ENCODE measurements around the gene COL2A1. TPM values are rescaled to one million over a fixed set of nuclear protein-coding genes. Genes with fewer than 3 reads are reported as not detected.

Gene COL2A1
- polyA plus RNA-seq: 10 to 100 TPM in 1 of 4 donors, under 1 TPM in 1, not detected in 2; 0.19 to 65.7 TPM
- long read RNA-seq, donor 1, full-length matches to known transcripts: 2 of 7 reads
- long read RNA-seq, donor 1, partial matches to known transcripts: 5 of 7 reads
- long read RNA-seq, donor 1, other reads (novel, unspliced or antisense): 0 of 7 reads
- long read RNA-seq, donor 2: 0 reads
- long read RNA-seq, donor 3: 0 reads
- long read RNA-seq, donor 4: 0 reads
- long read RNA-seq, donor 5, partial matches to known transcripts: 0 of 1 reads
- long read RNA-seq, donor 5, other reads (novel, unspliced or antisense): 0 of 1 reads
- long read RNA-seq, donor 6: 0 reads
- long read RNA-seq, donor 7: 0 reads
- long read RNA-seq, donor 8, full-length matches to known transcripts: 2 of 2 reads
- long read RNA-seq, donor 8, partial matches to known transcripts: 0 of 2 reads
- long read RNA-seq, donor 8, other reads (novel, unspliced or antisense): 0 of 2 reads
- long read RNA-seq, donor 9: 0 reads
- long read RNA-seq, donor 10, partial matches to known transcripts: 10 of 11 reads
- long read RNA-seq, donor 10, other reads (novel, unspliced or antisense): 0 of 11 reads

GRCh38 chr12:48004053-48004941, at the start of gene COL2A1:
TSS of gene COL2A1 (minus strand) at chr12:48004476. CDS start at chr12:48004321, 155 bp downstream.
- no peaks in the 10 kb centered on the region for H3K9me3 ChIP-seq (ENCODE audit: control insufficient read depth in 2 of 2, insufficient read depth in 1 of 2, low read depth in 1 of 2, low read length in 1 of 2)
- FAIRE-seq (no peak), DNase-seq (peak in 1 of 2 donors; percentile 62)
- WGBS, 3 donors: 2 to 4% (median 2%) methylated on average over 56 to 83 of the region's 83 CpGs
- H3K4me3 ChIP-seq (ENCODE audit: low read depth in 1 of 3, low read length in 3 of 3): peak within 1 kb of the TSS in 2 of 3 donors; percentile 22 to 33
- no peak within 1 kb of the TSS for H3K27ac ChIP-seq (ENCODE audit: low read depth in 1 of 3, low read length in 2 of 3)
- H3K27me3 ChIP-seq (ENCODE audit: control insufficient read depth in 3 of 3, insufficient read depth in 3 of 3, low read length in 3 of 3): peaks cover 19 to 63% (median 26%) of the 10 kb centered on the region in 3 donors
- H3K36me3 ChIP-seq (ENCODE audit: control insufficient read depth in 3 of 3, insufficient read depth in 2 of 3, low read depth in 1 of 3, low read length in 3 of 3): no peaks in the 10 kb centered on the region
- H3K4me1 ChIP-seq (ENCODE audit: control insufficient read depth in 3 of 3, insufficient read depth in 2 of 3, low read depth in 1 of 3, low read length in 2 of 3): peaks cover 2 to 42% (median 10%) of the 10 kb centered on the region in 3 donors

GRCh38 chr12:48053883-48054282, 49.6 kb upstream of the COL2A1 start:
- DNase-seq: no peak
- FAIRE-seq: no peak

GRCh38 chr12:48053122-48053521, 48.8 kb upstream of the COL2A1 start:
- no peaks in the 10 kb centered on the region for H3K9me3 ChIP-seq (ENCODE audit: control insufficient read depth in 2 of 2, insufficient read depth in 1 of 2, low read depth in 1 of 2, low read length in 1 of 2)
- H3K4me3 ChIP-seq (ENCODE audit: low read depth in 1 of 3, low read length in 3 of 3): no peak overlapping the region
- H3K4me1 ChIP-seq (ENCODE audit: control insufficient read depth in 3 of 3, insufficient read depth in 2 of 3, low read depth in 1 of 3, low read length in 2 of 3): peaks cover 0 to 3% (median 0%) of the 10 kb centered on the region in 3 donors
- H3K36me3 ChIP-seq (ENCODE audit: control insufficient read depth in 3 of 3, insufficient read depth in 2 of 3, low read depth in 1 of 3, low read length in 3 of 3): peaks cover 0 to 13% (median 6%) of the 10 kb centered on the region in 3 donors
- DNase-seq (no peak), FAIRE-seq (no peak)
- no peak overlapping the region for H3K27ac ChIP-seq (ENCODE audit: low read depth in 1 of 3, low read length in 2 of 3)
- WGBS, 3 donors: 95 to 97% (median 95%) methylated on average over 3 of the region's 3 CpGs
- H3K27me3 ChIP-seq (ENCODE audit: control insufficient read depth in 3 of 3, insufficient read depth in 3 of 3, low read length in 3 of 3): no peaks in the 10 kb centered on the region

More at GRCh38 chr12:48053883-48054282, 49.6 kb upstream of the COL2A1 start:
- Histone ChIP-seq H3K27ac (ENCODE audit: low read depth in 1 of 3, low read length in 2 of 3) (no peak overlapping the region), H3K4me3 (ENCODE audit: low read depth in 1 of 3, low read length in 3 of 3) (no peak overlapping the region), H3K4me1 (ENCODE audit: control insufficient read depth in 3 of 3, insufficient read depth in 2 of 3, low read depth in 1 of 3, low read length in 2 of 3) (peaks cover 0 to 1% (median 0%) of the 10 kb centered on the region in 3 donors), H3K27me3 (ENCODE audit: control insufficient read depth in 3 of 3, insufficient read depth in 3 of 3, low read length in 3 of 3) (no peaks in the 10 kb centered on the region), H3K9me3 (ENCODE audit: control insufficient read depth in 2 of 2, insufficient read depth in 1 of 2, low read depth in 1 of 2, low read length in 1 of 2) (no peaks in the 10 kb centered on the region), H3K36me3 (ENCODE audit: control insufficient read depth in 3 of 3, insufficient read depth in 2 of 3, low read depth in 1 of 3, low read length in 3 of 3) (peaks cover 0 to 13% (median 5%) of the 10 kb centered on the region in 3 donors)
- 94 to 96% (median 96%) methylated on average over 4 of the region's 4 CpGs for WGBS, 3 donors

GRCh38 chr12:48051681-48052080, 47.4 kb upstream of the COL2A1 start:
- Histone ChIP-seq H3K36me3 (ENCODE audit: control insufficient read depth in 3 of 3, insufficient read depth in 2 of 3, low read depth in 1 of 3, low read length in 3 of 3) (peaks cover 2 to 11% (median 10%) of the 10 kb centered on the region in 3 donors), H3K4me3 (ENCODE audit: low read depth in 1 of 3, low read length in 3 of 3) (no peak overlapping the region), H3K27me3 (ENCODE audit: control insufficient read depth in 3 of 3, insufficient read depth in 3 of 3, low read length in 3 of 3) (no peaks in the 10 kb centered on the region), H3K4me1 (ENCODE audit: control insufficient read depth in 3 of 3, insufficient read depth in 2 of 3, low read depth in 1 of 3, low read length in 2 of 3) (peaks cover 0 to 13% (median 0%) of the 10 kb centered on the region in 3 donors), H3K9me3 (ENCODE audit: control insufficient read depth in 2 of 2, insufficient read depth in 1 of 2, low read depth in 1 of 2, low read length in 1 of 2) (no peaks in the 10 kb centered on the region), H3K27ac (ENCODE audit: low read depth in 1 of 3, low read length in 2 of 3) (no peak overlapping the region)
- FAIRE-seq (no peak), DNase-seq (no peak)
- WGBS, 3 donors: 97% methylated on average over 2 of the region's 2 CpGs

GRCh38 chr12:48050174-48050573, 45.9 kb upstream of the COL2A1 start:
- H3K27me3 ChIP-seq (ENCODE audit: control insufficient read depth in 3 of 3, insufficient read depth in 3 of 3, low read length in 3 of 3): no peaks in the 10 kb centered on the region
- no peak overlapping the region for H3K4me3 ChIP-seq (ENCODE audit: low read depth in 1 of 3, low read length in 3 of 3)
- no peak overlapping the region for H3K27ac ChIP-seq (ENCODE audit: low read depth in 1 of 3, low read length in 2 of 3)
- DNase-seq (no peak), FAIRE-seq (no peak)
- 94 to 98% (median 98%) methylated on average over 6 of the region's 6 CpGs for WGBS, 3 donors
- peaks cover 0 to 23% (median 0%) of the 10 kb centered on the region in 3 donors for H3K4me1 ChIP-seq (ENCODE audit: control insufficient read depth in 3 of 3, insufficient read depth in 2 of 3, low read depth in 1 of 3, low read length in 2 of 3)
- no peaks in the 10 kb centered on the region for H3K9me3 ChIP-seq (ENCODE audit: control insufficient read depth in 2 of 2, insufficient read depth in 1 of 2, low read depth in 1 of 2, low read length in 1 of 2)
- H3K36me3 ChIP-seq (ENCODE audit: control insufficient read depth in 3 of 3, insufficient read depth in 2 of 3, low read depth in 1 of 3, low read length in 3 of 3): peaks cover 8 to 17% (median 8%) of the 10 kb centered on the region in 3 donors

- WGBS, 3 donors: 54 to 68% (median 60%) methylated on average over 2 of the region's 2 CpGs
- peak in 1 of 2 donors; percentile 30 for DNase-seq
- H3K4me1 ChIP-seq (ENCODE audit: control insufficient read depth in 3 of 3, insufficient read depth in 2 of 3, low read depth in 1 of 3, low read length in 2 of 3): peaks cover 0 to 24% (median 0%) of the 10 kb centered on the region in 3 donors
Measured at GRCh38 chr12:48045965-48046518, 41.8 kb upstream of the COL2A1 start.

GRCh38 chr12:48045061-48045846, 41.0 kb upstream of the COL2A1 start:
- peaks cover 0 to 31% (median 3%) of the 10 kb centered on the region in 3 donors for H3K4me1 ChIP-seq (ENCODE audit: control insufficient read depth in 3 of 3, insufficient read depth in 2 of 3, low read depth in 1 of 3, low read length in 2 of 3)
- no peak overlapping the region for H3K27ac ChIP-seq (ENCODE audit: low read depth in 1 of 3, low read length in 2 of 3)
- H3K9me3 ChIP-seq (ENCODE audit: control insufficient read depth in 2 of 2, insufficient read depth in 1 of 2, low read depth in 1 of 2, low read length in 1 of 2): no peaks in the 10 kb centered on the region
- DNase-seq (no peak), FAIRE-seq (no peak)
- no peak overlapping the region for H3K4me3 ChIP-seq (ENCODE audit: low read depth in 1 of 3, low read length in 3 of 3)
- H3K36me3 ChIP-seq (ENCODE audit: control insufficient read depth in 3 of 3, insufficient read depth in 2 of 3, low read depth in 1 of 3, low read length in 3 of 3): peaks cover 11 to 16% (median 11%) of the 10 kb centered on the region in 3 donors
- 94 to 97% (median 96%) methylated on average over 6 of the region's 6 CpGs for WGBS, 3 donors
- H3K27me3 ChIP-seq (ENCODE audit: control insufficient read depth in 3 of 3, insufficient read depth in 3 of 3, low read length in 3 of 3): no peaks in the 10 kb centered on the region

More at GRCh38 chr12:48045965-48046518, 41.8 kb upstream of the COL2A1 start:
- FAIRE-seq: no peak
- no peak overlapping the region for H3K4me3 ChIP-seq (ENCODE audit: low read depth in 1 of 3, low read length in 3 of 3)
- no peak overlapping the region for H3K27ac ChIP-seq (ENCODE audit: low read depth in 1 of 3, low read length in 2 of 3)
- H3K27me3 ChIP-seq (ENCODE audit: control insufficient read depth in 3 of 3, insufficient read depth in 3 of 3, low read length in 3 of 3): no peaks in the 10 kb centered on the region
- H3K36me3 ChIP-seq (ENCODE audit: control insufficient read depth in 3 of 3, insufficient read depth in 2 of 3, low read depth in 1 of 3, low read length in 3 of 3): peaks cover 11 to 16% (median 11%) of the 10 kb centered on the region in 3 donors
- H3K9me3 ChIP-seq (ENCODE audit: control insufficient read depth in 2 of 2, insufficient read depth in 1 of 2, low read depth in 1 of 2, low read length in 1 of 2): no peaks in the 10 kb centered on the region

All from small intestine (tissue), 16 donors.